Left lung (tissue), 10 donors: ENCODE results near the gene DENND6B. TPM values are rescaled to one million over a fixed set of nuclear protein-coding genes. Genes with fewer than 3 reads are reported as not detected.

Experiments used
- ATAC-seq: fragments of 200-7000 bp; cut with Tn5 transposase; one replicate; pipeline ENCODE4 v1.9.1; 2020; ENCODE audit warnings: moderate library complexity
- DNase-seq, 4 donors: peaks; one replicate each; pipeline ENCODE4 v3.0.0-alpha.2; 2013 to 2020
- H3K27ac ChIP-seq, 2 donors: fragments of 200-600 bp; sonication (generic) in 1 of 2; one replicate each; pipeline versions ENCODE4 v1.5.0 to v1.8.0; 2020 to 2021
- H3K27me3 ChIP-seq, 2 donors: fragments of 200-600 bp; sonication (generic) in 1 of 2; one replicate each; pipeline versions ENCODE4 v1.5.0 to v1.8.0; 2020 to 2021
- H3K36me3 ChIP-seq, 2 donors: fragments of 200-600 bp; sonication (generic) in 1 of 2; one replicate each; pipeline versions ENCODE4 v1.5.0 to v1.8.0; 2020 to 2021
- H3K4me1 ChIP-seq, 2 donors: fragments of 200-600 bp; one replicate each; pipeline ENCODE4 v1.8.0; 2021
- H3K4me3 ChIP-seq, 2 donors: fragments of 200-600 bp; sonication (generic) in 1 of 2; one replicate each; pipeline versions ENCODE4 v1.5.0 to v1.8.0; 2020 to 2021; ENCODE audit warnings: mild to moderate bottlenecking in 1 of 2
- H3K9me3 ChIP-seq, 2 donors: fragments of 200-600 bp; sonication (generic) in 1 of 2; one replicate each; pipeline versions ENCODE4 v1.5.0 to v1.8.0; 2020 to 2021
- intact Hi-C, 2 donors: fragments of 100-400 bp; cut with DNase I; formaldehyde crosslinking; loops; one replicate each; pipeline versions ENCODE4 v1.11.2 to v1.14.2; 2022
- polyA plus RNA-seq, 6 donors: library from polyadenylated mRNA; unstranded; fragments of 120-200 nt; gene quantifications; one replicate each; pipeline ENCODE4 v1.2.1, GENCODE V29; 2013; ENCODE audit not compliant: insufficient read length in 6 of 6
- total RNA-seq, 2 donors: library from RNA; stranded (reverse); fragmentation: NEBNext Ultra II Directional; extraction: Animal tissue kit (Norgen Biotek cat#: 25700); gene quantifications; one replicate each; pipeline ENCODE4 v1.2.1, GENCODE V29; 2021
- TF ChIP-seq, protein P1 (sequence below), 2 donors: fragments of 200-600 bp; sonication (generic) in 1 of 2; IDR thresholded peaks; one replicate each; pipeline versions ENCODE4 v1.5.0 to v1.8.0; 2021; ENCODE audit warnings: antibody characterized with exemption in 2 of 2
- donor health status: DM: no; HTN: yes; CAD: no.
- donor health status: DM: no; HTN: no; CAD: no.

DENND6B gene
- total and polyA plus RNA-seq, 8 donors = 7.3 to 18.8 (median 12.1) TPM

- ATAC-seq (no peak), DNase-seq (no peak)
- Histone ChIP-seq H3K9me3 (no peaks in the 10 kb centered on the region), H3K27me3 (peaks cover 0 to 24% of the 10 kb centered on the region in 2 donors), H3K36me3 (peaks cover 0 to 57% of the 10 kb centered on the region in 2 donors), H3K27ac (no peak overlapping the region), H3K4me1 (peaks cover 27 to 35% of the 10 kb centered on the region in 2 donors), H3K4me3 (no peak overlapping the region)
- TF ChIP-seq, protein P1, sequence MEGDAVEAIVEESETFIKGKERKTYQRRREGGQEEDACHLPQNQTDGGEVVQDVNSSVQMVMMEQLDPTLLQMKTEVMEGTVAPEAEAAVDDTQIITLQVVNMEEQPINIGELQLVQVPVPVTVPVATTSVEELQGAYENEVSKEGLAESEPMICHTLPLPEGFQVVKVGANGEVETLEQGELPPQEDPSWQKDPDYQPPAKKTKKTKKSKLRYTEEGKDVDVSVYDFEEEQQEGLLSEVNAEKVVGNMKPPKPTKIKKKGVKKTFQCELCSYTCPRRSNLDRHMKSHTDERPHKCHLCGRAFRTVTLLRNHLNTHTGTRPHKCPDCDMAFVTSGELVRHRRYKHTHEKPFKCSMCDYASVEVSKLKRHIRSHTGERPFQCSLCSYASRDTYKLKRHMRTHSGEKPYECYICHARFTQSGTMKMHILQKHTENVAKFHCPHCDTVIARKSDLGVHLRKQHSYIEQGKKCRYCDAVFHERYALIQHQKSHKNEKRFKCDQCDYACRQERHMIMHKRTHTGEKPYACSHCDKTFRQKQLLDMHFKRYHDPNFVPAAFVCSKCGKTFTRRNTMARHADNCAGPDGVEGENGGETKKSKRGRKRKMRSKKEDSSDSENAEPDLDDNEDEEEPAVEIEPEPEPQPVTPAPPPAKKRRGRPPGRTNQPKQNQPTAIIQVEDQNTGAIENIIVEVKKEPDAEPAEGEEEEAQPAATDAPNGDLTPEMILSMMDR (IDR thresholded peaks at IDR 0.05) = no peak
- intact Hi-C loops = no loop called here
Observed at GRCh38 chr22:50289942-50290630, 36.7 kb downstream of the DENND6B start.

DNA sequence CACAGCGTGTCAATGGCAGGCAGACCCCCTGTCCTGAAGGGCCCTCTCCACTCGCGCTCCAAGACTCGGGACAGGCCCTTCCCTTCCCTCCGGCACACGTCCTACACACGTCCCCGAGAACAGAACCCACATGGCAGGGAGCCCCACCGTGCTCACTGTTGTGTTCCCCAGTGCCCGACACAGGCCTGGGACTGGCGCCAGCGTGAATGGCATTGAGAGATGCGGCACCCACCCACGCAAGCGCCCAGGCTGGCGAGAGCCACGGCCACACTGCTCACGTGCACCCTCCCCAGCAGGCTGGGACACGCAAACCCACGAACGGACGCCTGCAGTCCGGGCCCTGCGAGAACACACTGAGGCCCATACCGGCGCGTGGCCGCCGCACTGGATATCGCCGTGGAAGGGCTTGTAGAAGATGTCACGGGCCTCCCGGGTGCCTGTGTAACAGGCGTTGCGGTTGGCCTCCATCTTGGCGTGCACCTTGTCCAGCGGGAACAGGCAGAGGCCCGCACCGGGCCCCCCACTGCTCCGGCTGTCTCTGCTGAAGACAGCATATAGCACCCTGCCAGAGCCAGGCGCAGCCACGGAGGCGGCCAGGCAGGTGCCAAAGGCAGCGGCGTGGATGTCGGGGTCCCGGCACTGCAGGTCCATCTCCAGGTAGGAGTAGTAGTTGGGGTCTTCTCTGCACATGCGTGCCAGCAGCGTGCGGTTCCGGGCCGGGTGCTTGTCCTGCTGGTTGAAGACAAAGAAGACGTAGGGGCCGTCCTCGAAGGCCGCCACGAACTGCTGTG lies 37.5 kb downstream of the DENND6B start:
- no peaks in the 10 kb centered on the region for H3K9me3 ChIP-seq
- peaks cover 0 to 64% of the 10 kb centered on the region in 2 donors for H3K36me3 ChIP-seq
- H3K27me3 ChIP-seq = peaks cover 0 to 24% of the 10 kb centered on the region in 2 donors
- intact Hi-C loops = no loop called here
- H3K4me3 ChIP-seq = no peak overlapping the region
- ATAC-seq = no peak
- TF ChIP-seq, protein P1 (IDR thresholded peaks at IDR 0.05) = no peak
- no peak overlapping the region for H3K27ac ChIP-seq
- no peak for DNase-seq
- H3K4me1 ChIP-seq = peaks cover 21 to 29% of the 10 kb centered on the region in 2 donors

DNA sequence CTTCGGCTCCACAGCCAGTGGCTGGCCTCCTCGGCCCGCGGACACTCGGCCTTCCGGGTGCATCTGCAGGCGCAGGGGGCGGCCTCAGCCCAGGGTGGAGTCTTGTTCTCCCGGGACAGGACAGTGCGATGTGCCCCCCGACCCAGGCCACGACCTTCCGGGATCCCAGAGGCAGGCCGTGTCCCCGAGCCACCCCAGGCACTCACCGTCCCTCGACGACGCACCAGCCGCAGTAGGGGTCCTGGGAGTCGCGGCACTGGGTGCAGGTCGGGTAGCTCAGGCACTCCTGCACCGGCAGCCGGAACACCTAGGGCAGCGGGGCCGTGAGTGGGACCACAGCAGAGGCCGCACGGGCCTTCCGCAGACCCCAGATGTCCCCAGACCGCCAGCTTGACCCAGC lies 39.1 kb downstream of the DENND6B start:
- TF ChIP-seq, protein P1 (IDR thresholded peaks at IDR 0.05) = no peak
- intact Hi-C loops = no loop called here
- DNase-seq (no peak), ATAC-seq (no peak)
- Histone ChIP-seq H3K4me1 (peaks cover 6 to 13% of the 10 kb centered on the region in 2 donors), H3K9me3 (no peaks in the 10 kb centered on the region), H3K27ac (no peak overlapping the region), H3K4me3 (no peak overlapping the region), H3K36me3 (peaks cover 0 to 80% of the 10 kb centered on the region in 2 donors), H3K27me3 (peaks cover 0 to 10% of the 10 kb centered on the region in 2 donors)

DNA sequence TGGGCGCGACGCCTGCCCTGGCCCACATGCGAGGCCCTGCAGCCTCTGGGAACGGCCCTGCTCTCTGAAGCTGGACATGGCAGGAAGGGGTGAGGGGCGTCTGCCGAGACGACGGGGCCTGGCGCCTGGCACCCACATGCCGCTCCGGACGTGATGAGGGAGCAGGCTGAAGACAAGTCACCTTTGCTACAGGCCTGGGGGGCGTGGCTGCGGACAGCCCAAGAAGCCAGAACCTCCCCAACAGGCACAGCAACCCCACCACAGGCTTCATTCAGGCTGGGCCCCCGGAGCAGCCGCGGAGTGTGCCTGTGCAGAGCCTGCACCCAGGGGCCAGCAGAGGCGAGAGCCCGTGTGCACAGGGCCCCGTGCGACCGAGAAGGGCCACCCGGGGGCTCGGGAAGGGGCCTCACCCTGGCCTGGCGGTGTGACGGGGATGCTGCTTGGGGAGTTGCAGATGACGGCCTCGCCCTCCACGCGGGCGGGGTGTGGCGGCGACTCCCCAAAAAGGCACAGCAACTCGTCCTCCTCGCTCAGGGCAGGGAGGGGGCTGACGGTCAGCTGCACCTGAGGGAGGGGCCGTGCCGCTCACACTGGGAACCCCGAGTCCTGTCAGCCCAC lies 40.0 kb downstream of the DENND6B start:
- intact Hi-C loops = no loop called here
- no peaks in the 10 kb centered on the region for H3K9me3 ChIP-seq
- DNase-seq (no peak), ATAC-seq (no peak)
- H3K4me1 ChIP-seq = peaks cover 0 to 4% of the 10 kb centered on the region in 2 donors
- TF ChIP-seq, protein P1 (IDR thresholded peaks at IDR 0.05) = no peak
- peaks cover 0 to 3% of the 10 kb centered on the region in 2 donors for H3K27me3 ChIP-seq
- H3K36me3 ChIP-seq = peaks cover 2 to 89% of the 10 kb centered on the region in 2 donors
- no peak overlapping the region for H3K4me3 ChIP-seq
- no peak overlapping the region for H3K27ac ChIP-seq

- Histone ChIP-seq H3K36me3 (peaks cover 5 to 94% of the 10 kb centered on the region in 2 donors), H3K4me3 (no peak overlapping the region), H3K27ac (no peak overlapping the region), H3K27me3 (no peaks in the 10 kb centered on the region), H3K9me3 (no peaks in the 10 kb centered on the region), H3K4me1 (no peaks in the 10 kb centered on the region)
- intact Hi-C loops = no loop called here
- DNase-seq (no peak), ATAC-seq (no peak)
- TF ChIP-seq, protein P1 (IDR thresholded peaks at IDR 0.05) = no peak
Observed at GRCh38 chr22:50286275-50286674, 40.5 kb downstream of the DENND6B start.
